Epithelial cell of esophagus (primary cell): ENCODE data around the gene HASPIN.
A peak's percentile ranks its signal among the peaks of the same experiment; 100 is the strongest.

ENCODE experiments used
- DNase-seq: peaks from one replicate; pipeline ENCODE4 v3.0.0; 2010; ENCODE audit warnings: low read depth
- H3K4me3 ChIP-seq: 2 replicates; pipeline ENCODE4 v1.5.1; 2011; ENCODE audit warnings: mild to moderate bottlenecking, low read length, control low read depth
- CTCF ChIP-seq: IDR thresholded peaks from 2 replicates; pipeline ENCODE4 v1.5.1; 2011; ENCODE audit warnings: low read depth, mild to moderate bottlenecking, low read length, control low read depth, inconsistent platforms; ENCODE audit not compliant: insufficient read depth; ENCODE audit errors: missing control alignments

Gene HASPIN

GRCh38 chr17:3681565-3681964, 42.1 kb upstream of the HASPIN start:
- no peak for TF ChIP-seq CTCF
- no peak for DNase-seq
- no peak overlapping the region for H3K4me3 ChIP-seq

- DNase-seq = no peak
- no peak for TF ChIP-seq CTCF
- H3K4me3 ChIP-seq = no peak overlapping the region
Measured at GRCh38 chr17:3682033-3682432, 41.7 kb upstream of the HASPIN start.

GRCh38 chr17:3683054-3683511, 40.6 kb upstream of the HASPIN start:
- TF ChIP-seq CTCF = peak; percentile 94
- H3K4me3 ChIP-seq = no peak overlapping the region
- DNase-seq = peak; percentile 24

- no peak for DNase-seq
- no peak for TF ChIP-seq CTCF
- H3K4me3 ChIP-seq = no peak overlapping the region
Measured at GRCh38 chr17:3685174-3685573, 38.5 kb upstream of the HASPIN start.

- no peak for DNase-seq
- TF ChIP-seq CTCF = no peak
- H3K4me3 ChIP-seq = no peak overlapping the region
Measured at GRCh38 chr17:3688027-3688553, 35.6 kb upstream of the HASPIN start.

- TF ChIP-seq CTCF = no peak
- no peak for DNase-seq
- H3K4me3 ChIP-seq = no peak overlapping the region
Measured at GRCh38 chr17:3688852-3689261, 34.8 kb upstream of the HASPIN start.
